SU-DHL-6 (cell line): ENCODE data around the gene CRADD.

ENCODE experiments used
- H2AFZ ChIP-seq: fragments of 200-600 bp; sonication (generic); 2 replicates; pipeline ENCODE4 v1.6.1; 2014; ENCODE audit warnings: low read depth, mild to moderate bottlenecking, moderate library complexity, mixed read lengths, antibody characterized with exemption, low read length; ENCODE audit not compliant: severe bottlenecking
- H3F3A ChIP-seq: fragments of 200-600 bp; shearing (Covaris generic); 2 replicates; pipeline ENCODE4 v1.6.0; 2016; ENCODE audit warnings: antibody characterized with exemption, mild to moderate bottlenecking; ENCODE audit not compliant: insufficient read depth
- H3K27ac ChIP-seq: fragments of 200-600 bp; sonication (generic); 2 replicates; pipeline ENCODE4 v1.5.1; 2016; ENCODE audit warnings: low read depth, mild to moderate bottlenecking, low read length, moderate library complexity, mixed read lengths
- H3K27me3 ChIP-seq: fragments of 200-600 bp; sonication (generic), shearing (Covaris generic); 2 replicates; pipeline ENCODE4 v1.6.0; 2014; ENCODE audit warnings: mild to moderate bottlenecking, low read length
- H3K36me3 ChIP-seq: fragments of 200-600 bp; sonication (generic); 2 replicates; pipeline ENCODE4 v1.6.1; 2014; ENCODE audit warnings: mild to moderate bottlenecking, low read length, mixed read lengths
- H3K4me2 ChIP-seq: fragments of 300-600, 200-600 bp; shearing (Covaris generic), sonication (generic); 2 replicates; pipeline ENCODE4 v1.6.0; 2014; ENCODE audit warnings: low read length, low read depth, mild to moderate bottlenecking; ENCODE audit not compliant: poor library complexity, severe bottlenecking
- H3K4me3 ChIP-seq: fragments of 200-600 bp; sonication (generic); 2 replicates; pipeline ENCODE4 v1.5.1; 2014; ENCODE audit warnings: antibody characterized with exemption, low read length, mild to moderate bottlenecking, mixed read lengths; ENCODE audit not compliant: insufficient read depth, poor library complexity, severe bottlenecking
- H3K79me2 ChIP-seq: fragments of 200-600 bp; sonication (generic); 2 replicates; pipeline ENCODE4 v1.6.1; 2014; ENCODE audit warnings: mild to moderate bottlenecking, low read length, moderate library complexity; ENCODE audit not compliant: insufficient read depth
- H3K9ac ChIP-seq: fragments of 200-600 bp; sonication (generic); 2 replicates; pipeline ENCODE4 v1.7.0; 2014; ENCODE audit warnings: mild to moderate bottlenecking, low read length
- H3K9me2 ChIP-seq: fragments of 200-600 bp; sonication (generic); replicated peaks from 2 replicates; pipeline ENCODE4 v1.6.1; 2014; ENCODE audit warnings: low read length; ENCODE audit not compliant: insufficient read depth
- H3K9me3 ChIP-seq: fragments of 200-600 bp; sonication (generic); 2 replicates; pipeline ENCODE4 v1.6.1; 2014; ENCODE audit warnings: low read length, mixed read lengths; ENCODE audit not compliant: insufficient read depth
- H4K20me1 ChIP-seq: fragments of 200-600 bp; sonication (generic); 2 replicates; pipeline ENCODE4 v1.6.1; 2014; ENCODE audit warnings: low read depth, mild to moderate bottlenecking, antibody characterized with exemption, low read length, moderate library complexity, mixed read lengths
- EZH2phosphoT487 ChIP-seq: fragments of 200-600 bp; sonication (generic), shearing (Covaris generic); conservative IDR thresholded peaks from 2 replicates; pipeline ENCODE4 v1.6.1; 2018; ENCODE audit warnings: mild to moderate bottlenecking, antibody characterized with exemption, low read length, moderate library complexity, mixed read lengths
- TF ChIP-seq, protein P1 (sequence below): fragments of 200-600 bp; sonication (generic); IDR thresholded peaks from one replicate; pipeline ENCODE4 v1.5.1; 2017; ENCODE audit warnings: antibody characterized with exemption, mild to moderate bottlenecking, low read length, moderate library complexity; ENCODE audit not compliant: insufficient read depth, poor library complexity, severe bottlenecking

The CRADD gene

DNA sequence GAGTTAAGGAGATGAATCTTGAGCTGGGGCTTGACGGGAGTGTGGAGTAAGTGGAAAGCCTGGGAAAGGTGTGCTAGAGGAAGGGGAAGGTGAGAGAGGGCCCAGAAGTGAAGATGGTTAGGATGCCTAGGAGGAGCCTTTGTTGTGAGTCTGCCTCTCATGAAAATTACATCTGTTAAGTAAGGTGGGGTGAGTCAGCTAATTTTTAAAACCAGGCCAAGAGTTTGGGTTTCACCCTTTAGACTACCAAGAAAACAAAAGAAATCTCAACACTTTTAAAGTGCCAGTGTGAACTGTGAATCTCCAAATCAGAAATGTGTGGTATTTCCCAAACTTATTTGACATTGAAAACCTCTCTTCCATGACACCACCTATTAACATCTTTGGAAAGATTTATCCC, 185.2 kb downstream of the CRADD start:
- no peak overlapping the region for H3K4me2 ChIP-seq
- no peak overlapping the region for H3K27ac ChIP-seq
- no peaks in the 10 kb centered on the region for H3K79me2 ChIP-seq
- TF ChIP-seq EZH2phosphoT487 = no peak
- TF ChIP-seq, protein P1, sequence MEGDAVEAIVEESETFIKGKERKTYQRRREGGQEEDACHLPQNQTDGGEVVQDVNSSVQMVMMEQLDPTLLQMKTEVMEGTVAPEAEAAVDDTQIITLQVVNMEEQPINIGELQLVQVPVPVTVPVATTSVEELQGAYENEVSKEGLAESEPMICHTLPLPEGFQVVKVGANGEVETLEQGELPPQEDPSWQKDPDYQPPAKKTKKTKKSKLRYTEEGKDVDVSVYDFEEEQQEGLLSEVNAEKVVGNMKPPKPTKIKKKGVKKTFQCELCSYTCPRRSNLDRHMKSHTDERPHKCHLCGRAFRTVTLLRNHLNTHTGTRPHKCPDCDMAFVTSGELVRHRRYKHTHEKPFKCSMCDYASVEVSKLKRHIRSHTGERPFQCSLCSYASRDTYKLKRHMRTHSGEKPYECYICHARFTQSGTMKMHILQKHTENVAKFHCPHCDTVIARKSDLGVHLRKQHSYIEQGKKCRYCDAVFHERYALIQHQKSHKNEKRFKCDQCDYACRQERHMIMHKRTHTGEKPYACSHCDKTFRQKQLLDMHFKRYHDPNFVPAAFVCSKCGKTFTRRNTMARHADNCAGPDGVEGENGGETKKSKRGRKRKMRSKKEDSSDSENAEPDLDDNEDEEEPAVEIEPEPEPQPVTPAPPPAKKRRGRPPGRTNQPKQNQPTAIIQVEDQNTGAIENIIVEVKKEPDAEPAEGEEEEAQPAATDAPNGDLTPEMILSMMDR = no peak
- H3K36me3 ChIP-seq = no peaks in the 10 kb centered on the region
- H4K20me1 ChIP-seq = no peaks in the 10 kb centered on the region
- H3K9me2 ChIP-seq = no peaks in the 10 kb centered on the region
- peaks cover 18% of the 10 kb centered on the region; the same call in 1 of the 2 replicates for H3K9me3 ChIP-seq
- H3F3A ChIP-seq = no peaks in the 10 kb centered on the region
- no peak overlapping the region for H3K4me3 ChIP-seq
- H3K27me3 ChIP-seq = no peaks in the 10 kb centered on the region
- no peak overlapping the region for H3K9ac ChIP-seq
- H2AFZ ChIP-seq = no peak overlapping the region

- Histone ChIP-seq H3K36me3 (no peaks in the 10 kb centered on the region), H3F3A (no peaks in the 10 kb centered on the region), H3K27ac (no peak overlapping the region), H3K79me2 (no peaks in the 10 kb centered on the region), H3K9ac (no peak overlapping the region), H3K27me3 (no peaks in the 10 kb centered on the region), H3K4me2 (no peak overlapping the region), H3K9me2 (no peaks in the 10 kb centered on the region), H3K9me3 (peaks cover 18% of the 10 kb centered on the region; the same call in 1 of the 2 replicates), H4K20me1 (no peaks in the 10 kb centered on the region), H3K4me3 (no peak overlapping the region), H2AFZ (no peak overlapping the region)
- TF ChIP-seq EZH2phosphoT487 = no peak
- TF ChIP-seq, protein P1 = no peak
Observed at GRCh38 chr12:93865751-93866150, 188.6 kb downstream of the CRADD start.

DNA sequence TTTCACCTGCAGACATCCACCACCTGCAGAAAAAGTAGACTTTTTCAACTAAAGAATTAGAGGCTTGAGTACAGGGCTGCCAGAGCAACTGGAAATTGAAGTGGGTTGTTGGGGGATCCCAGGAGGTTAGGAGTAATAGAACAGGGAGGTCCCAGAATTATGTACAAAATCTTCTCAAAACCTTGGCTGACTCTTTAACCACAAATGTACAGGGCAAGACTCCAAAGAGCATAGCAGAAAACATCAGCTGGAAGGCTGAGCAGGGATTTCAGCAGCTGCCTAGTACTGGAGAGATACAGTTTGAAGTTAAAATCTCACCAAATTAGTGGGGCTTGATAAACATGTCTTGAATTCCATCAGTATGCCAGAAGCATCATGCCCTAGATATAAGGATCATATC, 191.6 kb downstream of the CRADD start:
- Histone ChIP-seq H4K20me1 (no peaks in the 10 kb centered on the region), H3K4me2 (no peak overlapping the region), H2AFZ (no peak overlapping the region), H3K27ac (no peak overlapping the region), H3F3A (no peaks in the 10 kb centered on the region), H3K27me3 (no peaks in the 10 kb centered on the region), H3K4me3 (no peak overlapping the region), H3K79me2 (no peaks in the 10 kb centered on the region), H3K9ac (no peak overlapping the region), H3K9me2 (no peaks in the 10 kb centered on the region), H3K36me3 (no peaks in the 10 kb centered on the region), H3K9me3 (peaks cover 18% of the 10 kb centered on the region; the same call in 1 of the 2 replicates)
- TF ChIP-seq EZH2phosphoT487 = no peak
- TF ChIP-seq, protein P1 = no peak
